WTC11 (cell line): ENCODE measurements around the gene ARVCF.

Experiments used
- CTCF ChIP-seq: fragments of 200-600 bp; IDR thresholded peaks from 2 replicates; pipeline ENCODE4 v1.8.0; 2022; ENCODE audit warnings: antibody characterized with exemption
- E2F4 ChIP-seq: sonication (generic); formaldehyde crosslinking; IDR thresholded peaks from 2 replicates; pipeline ENCODE4 v1.8.1; 2022; ENCODE audit warnings: low read depth, mild to moderate bottlenecking, moderate library complexity, missing genetic modification reagents, borderline replicate concordance
- ESRRA ChIP-seq: sonication (generic); formaldehyde crosslinking; IDR thresholded peaks from 2 replicates; pipeline ENCODE4 v1.8.1; 2022; ENCODE audit warnings: mild to moderate bottlenecking, missing genetic modification reagents, borderline replicate concordance
- FOXP1 ChIP-seq: sonication (generic); formaldehyde crosslinking; IDR thresholded peaks from 2 replicates; pipeline ENCODE4 v1.8.0; 2022; ENCODE audit warnings: missing genetic modification reagents, mild to moderate bottlenecking, moderate library complexity, borderline replicate concordance
- NFE2L1 ChIP-seq: sonication (generic); formaldehyde crosslinking; IDR thresholded peaks from 2 replicates; pipeline ENCODE4 v1.8.1; 2023; ENCODE audit warnings: missing genetic modification reagents
- SP1 ChIP-seq: sonication (generic); formaldehyde crosslinking; conservative IDR thresholded peaks from 2 replicates; pipeline ENCODE4 v1.8.1; 2022; ENCODE audit warnings: missing genetic modification reagents
- TEAD4 ChIP-seq: sonication (generic); formaldehyde crosslinking; IDR thresholded peaks from 2 replicates; pipeline ENCODE4 v1.8.0; 2022; ENCODE audit warnings: mild to moderate bottlenecking, missing genetic modification reagents
- ZNF121 ChIP-seq: sonication (generic); formaldehyde crosslinking; IDR thresholded peaks from 2 replicates; pipeline ENCODE4 v1.8.0; 2023; ENCODE audit warnings: missing genetic modification reagents
- ZNF281 ChIP-seq: sonication (generic); formaldehyde crosslinking; IDR thresholded peaks from 2 replicates; pipeline ENCODE4 v1.8.0; 2023; ENCODE audit warnings: mild to moderate bottlenecking, missing genetic modification reagents
- ZNF423 ChIP-seq: fragments of 250-450 bp; sonication (Bioruptor Pico); IDR thresholded peaks from 2 replicates; pipeline ENCODE4 v2.1.2; 2022; ENCODE audit warnings: mild to moderate bottlenecking, moderate library complexity
- ZNF512 ChIP-seq: sonication (generic); formaldehyde crosslinking; IDR thresholded peaks from 2 replicates; pipeline ENCODE4 v1.8.1; 2022; ENCODE audit warnings: missing genetic modification reagents, borderline replicate concordance
- TF ChIP-seq, protein P1 (sequence below): sonication (generic); formaldehyde crosslinking; IDR thresholded peaks from 2 replicates; pipeline ENCODE4 v1.8.1; 2023; ENCODE audit warnings: mild to moderate bottlenecking, missing genetic modification reagents, moderate library complexity
- TF ChIP-seq, protein P2 (sequence below): fragments of 250-450 bp; sonication (Bioruptor Pico); IDR thresholded peaks from 2 replicates; pipeline ENCODE4 v1.8.0; 2021; ENCODE audit warnings: mild to moderate bottlenecking

- TF ChIP-seq CTCF (no peak), ZNF121 (CRISPR knock-in tag) (no peak), TEAD4 (CRISPR knock-in tag) (no peak), FOXP1 (CRISPR knock-in tag) (no peak), ESRRA (no peak), NFE2L1 (no peak), ZNF423 (CRISPR knock-in tag) (no peak), SP1 (CRISPR knock-in tag) (no peak), ZNF512 (no peak), ZNF281 (CRISPR knock-in tag) (no peak), E2F4 (CRISPR knock-in tag) (no peak)
- TF ChIP-seq, protein P1, sequence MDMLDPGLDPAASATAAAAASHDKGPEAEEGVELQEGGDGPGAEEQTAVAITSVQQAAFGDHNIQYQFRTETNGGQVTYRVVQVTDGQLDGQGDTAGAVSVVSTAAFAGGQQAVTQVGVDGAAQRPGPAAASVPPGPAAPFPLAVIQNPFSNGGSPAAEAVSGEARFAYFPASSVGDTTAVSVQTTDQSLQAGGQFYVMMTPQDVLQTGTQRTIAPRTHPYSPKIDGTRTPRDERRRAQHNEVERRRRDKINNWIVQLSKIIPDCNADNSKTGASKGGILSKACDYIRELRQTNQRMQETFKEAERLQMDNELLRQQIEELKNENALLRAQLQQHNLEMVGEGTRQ = no peak
- TF ChIP-seq, protein P2, sequence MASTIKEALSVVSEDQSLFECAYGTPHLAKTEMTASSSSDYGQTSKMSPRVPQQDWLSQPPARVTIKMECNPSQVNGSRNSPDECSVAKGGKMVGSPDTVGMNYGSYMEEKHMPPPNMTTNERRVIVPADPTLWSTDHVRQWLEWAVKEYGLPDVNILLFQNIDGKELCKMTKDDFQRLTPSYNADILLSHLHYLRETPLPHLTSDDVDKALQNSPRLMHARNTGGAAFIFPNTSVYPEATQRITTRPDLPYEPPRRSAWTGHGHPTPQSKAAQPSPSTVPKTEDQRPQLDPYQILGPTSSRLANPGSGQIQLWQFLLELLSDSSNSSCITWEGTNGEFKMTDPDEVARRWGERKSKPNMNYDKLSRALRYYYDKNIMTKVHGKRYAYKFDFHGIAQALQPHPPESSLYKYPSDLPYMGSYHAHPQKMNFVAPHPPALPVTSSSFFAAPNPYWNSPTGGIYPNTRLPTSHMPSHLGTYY (CRISPR knock-in tag) = no peak
These were observed 3.3 kb upstream of the ARVCF start for GRCh38 chr22:20019661-20020532.
